ENCODE measurements around the gene SLC35A4.

DNA sequence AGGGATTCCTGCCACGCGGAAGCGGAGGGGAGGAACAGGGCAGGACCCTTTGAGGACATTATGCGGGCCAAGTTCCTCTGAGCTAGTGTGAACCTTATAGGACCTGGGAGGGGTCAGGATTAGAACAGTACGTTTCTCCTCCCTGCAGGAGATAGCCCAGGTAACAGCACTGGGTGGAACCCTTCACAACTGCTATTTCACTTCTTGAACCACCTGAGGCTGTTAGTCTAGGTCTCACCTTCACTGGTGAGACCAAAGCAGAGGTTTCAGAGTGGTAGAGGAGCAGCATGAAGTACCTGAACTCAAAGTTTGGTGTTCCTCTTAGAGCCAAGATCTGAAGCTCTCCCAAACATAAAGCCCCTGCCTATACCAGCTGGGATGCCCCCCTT is 16.3 kb upstream of the SLC35A4 start:
- no peak for TF ChIP-seq CTCF (IDR thresholded peaks at IDR 0.05)
- TF ChIP-seq POLR2AphosphoS5 (IDR thresholded peaks at IDR 0.05) = peak; percentile 75
- TF ChIP-seq POLR2A (IDR thresholded peaks at IDR 0.05) = no peak

All from prostate gland (tissue), 2 donors.